Calu3 (cell line): ENCODE data around the gene S100A10. TPM values are rescaled to one million over a fixed set of nuclear protein-coding genes. Genes with fewer than 3 reads are reported as not detected.

Experiments used
- BruUV-seq: library from RNA; stranded (reverse); fragments of 400-500 nt; replicated peaks from 2 replicates; lab custom pipeline; 2021; lab: Mats Ljungman, UMichigan
- CTCF ChIA-PET: fragments of 300-600 bp; sonication (Branson Sonifier 250); formaldehyde crosslinking; loops from one replicate; lab custom pipeline; 2022; ENCODE audit warnings: antibody characterized with exemption; lab: Charles Lee
- DNase-seq: peaks from one replicate; pipeline ENCODE4 v3.0.0; 2022
- H3K27ac Mint-ChIP-seq: one replicate; pipeline ENCODE4 v1.8.0; 2022; ENCODE audit warnings: mixed read lengths; ENCODE audit not compliant: unreplicated experiment
- H3K27me3 Mint-ChIP-seq: one replicate; pipeline ENCODE4 v1.8.0; 2022; ENCODE audit warnings: mixed read lengths; ENCODE audit not compliant: unreplicated experiment
- H3K36me3 Mint-ChIP-seq: one replicate; pipeline ENCODE4 v1.8.0; 2022; ENCODE audit warnings: mild to moderate bottlenecking, moderate library complexity, mixed read lengths; ENCODE audit not compliant: insufficient read depth, unreplicated experiment
- H3K4me1 Mint-ChIP-seq: one replicate; pipeline ENCODE4 v1.8.0; 2022; ENCODE audit warnings: mild to moderate bottlenecking, low read depth, mixed read lengths; ENCODE audit not compliant: unreplicated experiment
- H3K4me3 Mint-ChIP-seq: one replicate; pipeline ENCODE4 v1.8.0; 2022; ENCODE audit warnings: mild to moderate bottlenecking, low read depth, moderate library complexity, mixed read lengths; ENCODE audit not compliant: unreplicated experiment
- H3K9me3 Mint-ChIP-seq: one replicate; pipeline ENCODE4 v1.8.0; 2022; ENCODE audit warnings: low read depth, mixed read lengths; ENCODE audit not compliant: unreplicated experiment
- intact Hi-C: fragments of 100-400 bp; cut with micrococcal nuclease; formaldehyde crosslinking; loops from one replicate; pipeline ENCODE4 v1.10.0; 2022; ENCODE audit not compliant: unreplicated experiment
- total RNA-seq: library from RNA; stranded (reverse); gene quantifications from 2 replicates; pipeline ENCODE4 v1.2.3, GENCODE V29; 2022
- TF ChIP-seq, protein P1 (sequence below): fragments of 200-600 bp; IDR thresholded peaks from one replicate; pipeline ENCODE4 v1.8.0; 2022; ENCODE audit warnings: antibody characterized with exemption; ENCODE audit not compliant: unreplicated experiment

S100A10 gene
- total RNA-seq, 1 experiment from 2014 or later, result 882 TPM

DNA sequence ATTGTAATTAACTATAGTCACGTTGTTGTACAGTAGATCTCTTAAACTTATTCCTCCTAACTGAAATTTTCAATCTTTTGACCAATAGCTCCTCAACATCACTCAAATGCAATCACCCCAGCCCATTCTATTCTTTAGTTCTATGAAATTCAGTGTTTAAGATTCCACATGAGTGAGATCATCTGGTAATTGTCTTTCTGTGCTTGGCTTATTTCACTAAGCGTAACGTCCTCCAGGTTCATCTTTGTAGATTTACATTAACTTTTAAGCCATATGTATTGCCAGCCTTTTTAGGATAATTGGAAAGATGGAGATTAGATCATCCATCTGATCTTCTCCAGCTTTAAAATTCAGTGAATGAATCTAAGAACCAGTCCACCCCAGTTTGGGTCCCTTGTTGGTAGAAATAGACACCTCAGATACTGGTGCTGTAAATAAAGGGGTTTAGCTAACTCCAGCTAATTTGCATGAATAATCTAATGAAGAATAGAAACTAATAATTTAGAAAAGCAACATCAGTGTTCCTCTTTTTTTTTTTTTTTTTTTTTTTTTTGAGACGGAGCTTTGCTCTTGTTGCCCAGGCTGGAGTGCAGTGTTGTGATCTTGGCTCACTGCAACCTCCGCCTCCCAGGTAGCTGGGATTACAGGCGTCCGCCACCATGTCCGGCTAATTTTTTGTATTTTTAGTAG, 7.0 kb downstream of the S100A10 start:
- Mint-ChIP-seq H3K27me3 (no peaks in the 10 kb centered on the region), H3K9me3 (no peaks in the 10 kb centered on the region), H3K27ac (no peak overlapping the region), H3K4me1 (peaks cover 68% of the 10 kb centered on the region), H3K4me3 (no peak overlapping the region), H3K36me3 (peaks cover 95% of the 10 kb centered on the region)
- CTCF ChIA-PET, result interaction anchor here (0.5 to 5.9 kb wide), 7 partner anchors 9 to 493 kb away, joined by 3 to 46 read pairs (median 6); no protein-coding TSS in a partner anchor
- DNase-seq, result no peak
- BruUV-seq, result no TSS peak
- TF ChIP-seq, protein P1, sequence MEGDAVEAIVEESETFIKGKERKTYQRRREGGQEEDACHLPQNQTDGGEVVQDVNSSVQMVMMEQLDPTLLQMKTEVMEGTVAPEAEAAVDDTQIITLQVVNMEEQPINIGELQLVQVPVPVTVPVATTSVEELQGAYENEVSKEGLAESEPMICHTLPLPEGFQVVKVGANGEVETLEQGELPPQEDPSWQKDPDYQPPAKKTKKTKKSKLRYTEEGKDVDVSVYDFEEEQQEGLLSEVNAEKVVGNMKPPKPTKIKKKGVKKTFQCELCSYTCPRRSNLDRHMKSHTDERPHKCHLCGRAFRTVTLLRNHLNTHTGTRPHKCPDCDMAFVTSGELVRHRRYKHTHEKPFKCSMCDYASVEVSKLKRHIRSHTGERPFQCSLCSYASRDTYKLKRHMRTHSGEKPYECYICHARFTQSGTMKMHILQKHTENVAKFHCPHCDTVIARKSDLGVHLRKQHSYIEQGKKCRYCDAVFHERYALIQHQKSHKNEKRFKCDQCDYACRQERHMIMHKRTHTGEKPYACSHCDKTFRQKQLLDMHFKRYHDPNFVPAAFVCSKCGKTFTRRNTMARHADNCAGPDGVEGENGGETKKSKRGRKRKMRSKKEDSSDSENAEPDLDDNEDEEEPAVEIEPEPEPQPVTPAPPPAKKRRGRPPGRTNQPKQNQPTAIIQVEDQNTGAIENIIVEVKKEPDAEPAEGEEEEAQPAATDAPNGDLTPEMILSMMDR, result no peak
- intact Hi-C loops, result no loop called here

GRCh38 chr1:151985768-151986167, 7.9 kb downstream of the S100A10 start:
- Mint-ChIP-seq H3K36me3 (peaks cover 95% of the 10 kb centered on the region), H3K27ac (peak overlapping the region; percentile 30), H3K9me3 (no peaks in the 10 kb centered on the region), H3K4me3 (no peak overlapping the region), H3K4me1 (peaks cover 70% of the 10 kb centered on the region), H3K27me3 (no peaks in the 10 kb centered on the region)
- BruUV-seq, result no TSS peak
- CTCF ChIA-PET, result interaction anchor here (0.5 to 5.9 kb wide), 2 partner anchors 9 to 11 kb away, joined by 6 to 46 read pairs; no protein-coding TSS in a partner anchor
- DNase-seq, result no peak
- intact Hi-C loops, result no loop called here
- TF ChIP-seq, protein P1, result no peak

GRCh38 chr1:151985270-151985669, 8.4 kb downstream of the S100A10 start:
- H3K4me1 Mint-ChIP-seq, result peaks cover 67% of the 10 kb centered on the region
- H3K36me3 Mint-ChIP-seq, result peaks cover 95% of the 10 kb centered on the region
- CTCF ChIA-PET, result interaction anchor here (5.9 kb wide), 1 partner anchor 9 kb away, joined by 46 read pairs; no protein-coding TSS in a partner anchor
- no TSS peak for BruUV-seq
- TF ChIP-seq, protein P1, result no peak
- intact Hi-C loops, result no loop called here
- H3K27me3 Mint-ChIP-seq, result no peaks in the 10 kb centered on the region
- DNase-seq, result no peak
- peak overlapping the region; percentile 30 for H3K27ac Mint-ChIP-seq
- no peak overlapping the region for H3K4me3 Mint-ChIP-seq
- no peaks in the 10 kb centered on the region for H3K9me3 Mint-ChIP-seq

DNA sequence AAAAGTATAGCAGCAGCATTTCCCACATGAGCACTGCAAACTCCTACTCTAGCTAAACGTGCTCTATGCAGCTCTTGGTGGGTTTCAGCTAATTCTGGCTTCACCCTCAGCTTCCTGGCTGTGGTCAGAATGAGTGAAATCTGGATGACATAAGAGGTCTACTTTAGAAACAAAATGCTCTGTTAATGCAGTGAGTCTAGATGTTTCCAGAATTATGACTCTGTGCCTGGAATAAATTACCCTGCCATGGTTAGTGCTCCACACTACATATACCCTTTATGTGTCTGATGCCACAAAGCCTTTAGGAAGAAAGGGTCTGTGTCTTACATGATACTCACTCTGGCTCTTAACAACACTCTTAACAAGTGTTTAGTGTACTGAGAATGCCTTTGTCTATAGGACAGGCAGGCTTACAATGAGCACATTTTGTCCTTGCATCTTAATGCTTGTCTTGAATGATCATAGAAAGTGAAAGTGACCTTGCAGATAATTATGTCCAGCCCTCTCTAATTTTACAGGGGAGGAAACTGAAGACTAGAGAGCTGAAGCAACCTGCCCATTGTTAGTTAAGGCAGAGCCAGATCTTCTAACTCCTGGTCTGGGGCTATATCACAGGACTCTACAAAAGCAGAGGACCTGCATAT, 9.2 kb downstream of the S100A10 start:
- peaks cover 94% of the 10 kb centered on the region for H3K36me3 Mint-ChIP-seq

More for the DNA sequence above, 9.2 kb downstream of the S100A10 start:
- H3K27ac Mint-ChIP-seq, result peak overlapping the region; percentile 27
- no peak for DNase-seq
- intact Hi-C loops, result no loop called here
- TF ChIP-seq, protein P1, result no peak
- peaks cover 67% of the 10 kb centered on the region for H3K4me1 Mint-ChIP-seq
- BruUV-seq, result no TSS peak
- no peaks in the 10 kb centered on the region for H3K27me3 Mint-ChIP-seq
- H3K9me3 Mint-ChIP-seq, result no peaks in the 10 kb centered on the region
- H3K4me3 Mint-ChIP-seq, result no peak overlapping the region
- CTCF ChIA-PET, result interaction anchor here (1.0 kb wide), 1 partner anchor 14 kb away, joined by 4 read pairs; no protein-coding TSS in a partner anchor
